Activated CD8-positive, alpha-beta memory T cell treated with anti-CD3 and anti-CD28 coated beads for 36 hours (primary cell): ENCODE data around the gene PPP4R1. TPM values are rescaled to one million over a fixed set of nuclear protein-coding genes. Genes with fewer than 3 reads are reported as not detected.
"Not testable (repeated sequence)": the region's sequence is repeated elsewhere in the genome, so short reads cannot be mapped to it uniquely, and the experiment has no call there.

Source experiments
- CTCF ChIA-PET: fragments of 350-600 bp; sonication (Branson Sonifier 250); formaldehyde crosslinking; loops from one replicate; lab custom pipeline; 2021; ENCODE audit warnings: antibody characterized with exemption; lab: Charles Lee
- POLR2A ChIA-PET: fragments of 350-600 bp; sonication (Branson Sonifier 250); formaldehyde crosslinking; loops from one replicate; lab custom pipeline; 2021; ENCODE audit warnings: antibody characterized with exemption; lab: Charles Lee
- total RNA-seq, 2 experiments: library from RNA; stranded (reverse); gene quantifications; one replicate each; pipeline ENCODE4 v1.2.3, GENCODE V29; 2021

The PPP4R1 gene
- total RNA-seq, 2 experiments from 2014 or later: 47.5 to 49.8 TPM

- POLR2A ChIA-PET: no interaction called here
- CTCF ChIA-PET: no interaction called here
Measured at GRCh38 chr18:9634856-9635255, 20.5 kb upstream of the PPP4R1 start.

- POLR2A ChIA-PET: no interaction called here
- CTCF ChIA-PET: interaction anchor here (0.6 kb wide), 1 partner anchor 264 kb away, joined by 4 read pairs; no protein-coding TSS in a partner anchor
Measured at GRCh38 chr18:9631814-9632496, 17.6 kb upstream of the PPP4R1 start.

GRCh38 chr18:9630444-9630843 lies 16.1 kb upstream of the PPP4R1 start:
- ChIA-PET POLR2A (no interaction called here), CTCF (no interaction called here)

DNA sequence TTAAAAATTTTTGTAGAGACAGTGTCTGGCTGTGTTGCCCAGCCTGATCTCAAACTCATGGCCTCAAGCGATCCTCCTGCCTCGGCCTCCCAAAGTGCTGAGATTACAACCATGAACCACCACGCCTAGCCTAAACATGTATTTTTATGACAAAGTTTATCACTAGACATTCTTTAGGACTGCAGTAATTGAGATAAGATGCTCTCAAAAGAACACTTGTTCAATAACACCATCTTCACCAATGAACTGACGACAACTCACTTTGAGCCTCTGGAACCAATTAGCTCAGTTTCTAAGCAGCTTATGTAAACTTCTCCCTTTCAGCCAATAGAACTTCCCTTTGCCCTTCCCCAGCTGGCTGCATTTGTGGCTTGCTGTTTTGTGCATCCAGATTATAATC lies 15.3 kb upstream of the PPP4R1 start:
- ChIA-PET CTCF (no interaction called here), POLR2A (no interaction called here)

GRCh38 chr18:9628984-9629383 lies 14.6 kb upstream of the PPP4R1 start:
- ChIA-PET CTCF (no interaction called here), POLR2A (no interaction called here)

GRCh38 chr18:9627642-9628041 lies 13.3 kb upstream of the PPP4R1 start:
- POLR2A ChIA-PET: no interaction called here
- CTCF ChIA-PET: no interaction called here

- POLR2A ChIA-PET: interaction anchor here (0.6 kb wide), 1 partner anchor 1137 kb away, joined by 3 read pairs; no protein-coding TSS in a partner anchor
- CTCF ChIA-PET: interaction anchor here (0.6 kb wide), 1 partner anchor 22 kb away, joined by 4 read pairs; no protein-coding TSS in a partner anchor
Measured at GRCh38 chr18:9619990-9620389, 5.6 kb upstream of the PPP4R1 start.

- CTCF ChIA-PET: no interaction called here
- POLR2A ChIA-PET: no interaction called here
Measured at GRCh38 chr18:9619545-9619944, 5.2 kb upstream of the PPP4R1 start.

- POLR2A ChIA-PET: no interaction called here
- CTCF ChIA-PET: no interaction called here
Measured at GRCh38 chr18:9619056-9619455, 4.7 kb upstream of the PPP4R1 start.

DNA sequence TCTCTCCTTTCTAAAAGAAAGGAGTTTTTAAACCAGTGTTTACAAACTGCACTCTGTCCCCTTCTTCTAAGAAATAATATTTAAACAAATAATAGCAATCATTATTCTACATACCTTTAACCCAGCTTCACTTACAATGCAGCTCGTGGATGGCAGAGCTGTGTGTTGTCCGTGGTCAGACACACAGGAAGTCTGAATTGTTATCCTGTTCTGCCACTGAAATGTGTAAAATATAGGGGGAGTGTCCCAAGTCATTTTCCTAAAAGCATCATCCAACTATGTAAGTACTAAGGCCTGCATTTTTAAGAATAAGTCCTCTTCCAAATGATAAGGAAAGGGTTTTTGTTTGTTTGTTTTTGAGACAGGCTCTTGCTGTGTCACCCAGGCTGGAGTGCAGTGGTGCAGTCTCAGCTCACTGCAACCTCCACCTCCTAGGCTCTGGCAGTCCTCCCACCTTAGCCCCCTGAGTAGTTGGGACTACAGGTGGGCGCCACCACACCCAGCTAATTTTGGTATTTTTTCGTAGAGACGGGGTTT lies 2.7 kb upstream of the PPP4R1 start:
- ChIA-PET POLR2A (no interaction called here), CTCF (no interaction called here)

DNA sequence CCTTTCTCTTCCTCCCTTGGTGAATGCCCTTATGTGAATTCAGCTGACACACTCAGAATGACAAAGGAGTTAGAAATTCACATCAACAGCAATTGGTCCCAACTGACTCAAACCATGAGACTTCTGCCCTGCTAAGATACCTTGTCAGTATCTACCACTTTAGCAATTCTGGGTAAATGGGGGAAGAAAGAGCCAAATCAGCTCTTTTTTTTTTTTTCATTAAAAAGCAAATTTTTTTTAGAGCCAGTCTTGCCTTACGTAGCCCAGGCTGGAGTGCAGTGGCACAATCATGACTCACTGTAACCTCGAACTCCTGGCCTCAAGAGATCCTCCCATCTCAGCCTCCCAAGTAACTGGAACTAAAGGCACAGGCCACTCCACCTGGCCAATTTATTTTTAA lies 1.7 kb upstream of the PPP4R1 start:
- POLR2A ChIA-PET: no interaction called here

DNA sequence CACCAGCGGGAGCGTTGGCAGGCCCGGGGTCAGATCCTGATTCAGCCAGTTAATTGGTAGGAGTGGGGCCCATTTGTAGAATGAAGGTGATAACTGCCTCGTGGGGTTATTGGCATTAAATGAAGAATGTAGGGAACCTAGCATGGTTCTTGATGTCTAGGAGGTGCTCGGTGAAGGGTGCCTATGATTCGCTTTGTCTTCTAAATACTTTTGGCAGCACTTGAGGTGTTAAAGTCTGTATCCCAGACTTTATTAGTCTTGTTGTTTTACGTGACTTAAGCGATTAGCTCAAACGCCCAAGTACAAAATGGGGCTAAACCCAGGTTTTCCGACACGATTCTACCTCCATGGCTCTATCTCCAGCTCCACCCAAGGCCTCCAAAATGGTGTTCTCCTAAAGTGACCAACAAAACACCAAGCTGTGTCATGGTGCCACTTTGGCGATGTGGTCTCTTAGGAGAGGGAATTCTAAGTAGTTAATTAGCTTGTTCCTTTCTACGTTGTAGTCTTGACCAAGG lies 980 bp upstream of the PPP4R1 start:
- CTCF ChIA-PET: no interaction called here
- POLR2A ChIA-PET: no interaction called here

More for the DNA sequence above, 1.7 kb upstream of the PPP4R1 start:
- CTCF ChIA-PET: no interaction called here

DNA sequence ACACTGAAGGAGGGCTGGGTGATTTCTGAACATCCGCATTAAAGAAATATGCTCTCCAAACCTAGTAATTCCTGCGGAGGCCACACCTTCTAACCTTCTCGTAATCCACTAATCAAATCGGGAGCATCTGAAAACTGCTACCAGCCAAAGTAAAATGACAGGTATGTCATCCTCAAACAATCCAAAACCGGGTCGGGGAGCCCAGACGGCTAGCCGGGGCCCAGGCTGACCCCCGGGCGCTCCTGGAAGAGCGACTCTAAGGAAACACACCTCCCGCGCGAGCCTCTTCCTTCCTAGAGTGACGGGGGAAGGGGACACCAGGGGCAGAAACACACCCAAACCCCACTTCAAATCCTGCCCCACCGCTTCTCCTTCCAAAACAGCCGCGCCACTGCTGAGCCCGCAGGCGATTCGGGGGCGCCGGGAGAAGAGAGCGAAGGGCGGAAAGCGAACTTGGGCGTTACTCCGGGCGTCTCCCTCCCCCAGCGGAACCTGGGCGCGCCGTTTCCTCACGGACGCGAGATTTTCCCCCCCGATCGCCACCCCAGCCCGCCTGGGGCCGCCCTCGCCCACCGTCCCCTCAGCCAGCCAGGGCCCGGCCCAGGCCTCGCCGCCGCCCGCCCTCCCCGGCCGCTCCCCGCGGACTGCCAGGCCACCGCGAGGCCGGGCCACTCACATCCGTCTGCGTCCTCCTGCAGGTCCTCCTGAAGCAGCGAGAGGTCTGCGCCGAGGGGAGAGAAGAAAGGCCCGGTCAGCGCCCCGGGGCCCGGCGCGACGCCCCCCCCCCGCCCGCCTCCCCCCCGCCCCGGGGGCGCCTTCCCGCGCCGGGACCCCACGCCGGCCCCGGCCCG lies 584 bp downstream of the PPP4R1 start:
- ChIA-PET CTCF (no interaction called here), POLR2A (interaction anchor here (0.5 kb wide), 1 partner anchor 257 kb away, joined by 5 read pairs; no protein-coding TSS in a partner anchor)

- POLR2A ChIA-PET: no interaction called here
Measured at GRCh38 chr18:9612977-9613376, 1.4 kb downstream of the PPP4R1 start.

GRCh38 chr18:9612215-9612830 lies 2.0 kb downstream of the PPP4R1 start:
- POLR2A ChIA-PET: no interaction called here
- CTCF ChIA-PET: interaction anchor here (1.1 kb wide), 1 partner anchor 49 kb away, joined by 3 read pairs; no protein-coding TSS in a partner anchor

More at GRCh38 chr18:9612977-9613376, 1.4 kb downstream of the PPP4R1 start:
- CTCF ChIA-PET: interaction anchor here (1.1 kb wide), 1 partner anchor 50 kb away, joined by 3 read pairs; no protein-coding TSS in a partner anchor

- POLR2A ChIA-PET: interaction anchor here (0.5 kb wide), 1 partner anchor 918 kb away, joined by 3 read pairs; no protein-coding TSS in a partner anchor
- CTCF ChIA-PET: no interaction called here
Measured at GRCh38 chr18:9609190-9609589, 5.2 kb downstream of the PPP4R1 start.

GRCh38 chr18:9608728-9609127 lies 5.6 kb downstream of the PPP4R1 start:
- CTCF ChIA-PET: no interaction called here
- POLR2A ChIA-PET: no interaction called here

- ChIA-PET POLR2A (no interaction called here), CTCF (interaction anchor here (0.7 kb wide), 1 partner anchor 142 kb away, joined by 3 read pairs; no protein-coding TSS in a partner anchor)
Measured at GRCh38 chr18:9608298-9608697, 6.1 kb downstream of the PPP4R1 start.

GRCh38 chr18:9607111-9607510 lies 7.2 kb downstream of the PPP4R1 start:
- CTCF ChIA-PET, POLR2A ChIA-PET: not testable (repeated sequence)
